HG03159 (cell line): Measurements from ENCODE around the gene CDH23.
A peak's percentile ranks its signal among the peaks of the same experiment; 100 is the strongest.

ENCODE experiments used
- ATAC-seq: cut with Tn5 transposase; IDR thresholded peaks from one replicate; pipeline ENCODE4 v1.9.1; 2021; ENCODE audit warnings: mild to moderate bottlenecking, moderate library complexity; ENCODE audit not compliant: unreplicated experiment

The CDH23 gene

DNA sequence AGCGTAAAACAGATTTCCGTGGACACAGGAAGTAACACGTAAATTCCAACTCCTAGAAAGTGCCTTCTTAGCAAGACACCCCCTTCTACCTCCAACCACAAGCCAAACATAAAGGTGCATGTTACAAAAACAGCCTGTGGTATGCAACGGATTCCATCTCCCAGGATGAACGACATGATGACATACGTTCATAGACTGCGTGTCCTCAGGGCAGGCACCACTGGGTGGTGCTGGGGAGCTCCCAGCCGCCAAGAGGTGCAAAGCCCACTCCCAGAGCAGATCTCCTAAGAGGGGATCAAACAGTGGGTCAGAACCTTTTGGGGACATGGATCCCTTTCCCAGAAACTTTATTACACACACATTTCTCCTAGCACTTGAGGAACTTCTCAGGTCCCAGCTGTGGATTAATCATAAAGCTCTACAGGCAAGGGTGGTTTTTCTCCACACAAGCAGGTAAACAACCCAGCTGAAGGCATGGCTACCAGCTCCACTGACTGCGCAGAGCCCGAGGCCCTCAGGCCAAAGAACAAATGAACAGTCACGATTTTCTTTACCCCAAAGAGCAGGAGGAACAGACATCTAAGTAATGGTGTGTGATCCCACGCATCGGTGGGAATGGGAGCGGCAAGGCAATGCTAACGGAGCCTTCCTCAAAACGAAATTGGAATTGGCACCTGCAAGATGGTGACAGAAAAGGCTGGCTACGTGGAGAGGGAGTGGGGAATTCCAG is 440.5 kb downstream of the CDH23 start:
- ATAC-seq = no peak

- ATAC-seq = no peak
Measured at GRCh38 chr10:71838264-71839211, 441.8 kb downstream of the CDH23 start.

DNA sequence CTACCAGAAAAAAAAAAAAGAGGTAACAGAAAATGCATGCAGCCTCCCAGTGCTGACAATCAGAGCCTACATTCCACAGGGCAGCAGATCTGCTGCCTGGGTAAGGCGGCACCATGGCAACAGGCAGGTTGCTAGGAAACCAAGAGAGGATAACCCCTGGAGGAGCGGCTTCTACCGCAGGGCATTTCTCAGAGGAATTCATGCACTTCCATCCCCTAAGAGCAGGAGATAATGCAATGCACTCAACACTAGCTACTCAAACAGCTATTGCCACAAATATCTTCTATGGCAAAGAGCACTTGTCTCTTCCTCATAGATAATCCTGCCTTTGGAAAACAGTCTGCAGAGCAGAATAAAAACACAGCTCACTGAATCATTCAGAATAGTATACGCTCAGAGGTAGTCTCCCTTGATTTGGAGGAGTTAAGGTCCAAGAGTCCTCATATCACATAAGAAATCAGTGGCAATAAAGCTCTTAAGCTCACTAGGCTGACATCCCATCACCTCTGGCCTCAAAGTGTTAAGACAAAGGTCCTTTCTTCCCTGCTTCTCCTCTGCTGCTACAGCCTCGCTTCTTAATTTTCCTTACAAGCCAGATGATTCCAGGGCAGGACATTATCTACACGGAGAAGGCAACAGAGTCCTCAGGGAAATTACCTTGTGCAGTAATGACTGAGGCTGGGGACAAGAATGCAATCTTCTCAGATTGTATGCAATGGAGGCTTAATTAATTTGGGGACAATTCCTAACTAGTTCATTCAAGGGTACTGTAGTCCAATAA is 443.6 kb downstream of the CDH23 start:
- ATAC-seq = no peak

DNA sequence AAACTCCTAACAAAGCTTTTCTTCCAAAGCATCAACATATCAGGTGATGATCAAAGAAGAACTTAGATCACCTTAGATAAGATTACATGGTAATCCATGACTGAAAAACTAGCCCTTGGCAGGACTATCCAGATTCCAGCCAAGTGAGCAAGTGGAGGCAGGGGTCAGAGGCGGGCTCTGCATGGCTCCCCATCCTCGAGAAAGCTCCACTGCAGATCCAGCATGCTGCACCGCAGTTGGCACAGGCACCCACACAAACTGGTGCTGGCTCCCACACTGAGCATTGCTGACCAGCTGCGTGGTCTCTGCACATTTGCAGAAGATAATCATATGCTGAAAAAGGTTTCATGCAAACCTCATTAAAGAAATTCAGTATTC is 444.2 kb downstream of the CDH23 start:
- no peak for ATAC-seq

DNA sequence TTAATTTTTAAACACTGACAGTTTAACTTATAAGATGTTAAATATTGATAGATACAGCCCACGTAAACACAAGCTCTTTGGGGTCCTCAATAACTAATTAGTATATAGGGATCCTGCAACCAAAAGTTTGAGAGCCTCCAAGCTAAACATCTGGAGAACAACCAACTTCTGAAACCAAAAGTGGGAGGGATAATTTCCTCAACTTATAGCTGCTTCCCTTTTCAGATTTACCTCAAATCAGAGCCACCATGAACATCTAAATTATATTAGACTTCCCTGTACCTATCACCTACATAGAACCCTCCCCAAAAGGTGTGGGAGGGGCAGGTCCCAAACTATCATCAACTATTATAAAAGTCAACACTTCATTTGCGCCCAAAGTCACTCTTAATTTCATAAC is 445.7 kb downstream of the CDH23 start:
- ATAC-seq = no peak

DNA sequence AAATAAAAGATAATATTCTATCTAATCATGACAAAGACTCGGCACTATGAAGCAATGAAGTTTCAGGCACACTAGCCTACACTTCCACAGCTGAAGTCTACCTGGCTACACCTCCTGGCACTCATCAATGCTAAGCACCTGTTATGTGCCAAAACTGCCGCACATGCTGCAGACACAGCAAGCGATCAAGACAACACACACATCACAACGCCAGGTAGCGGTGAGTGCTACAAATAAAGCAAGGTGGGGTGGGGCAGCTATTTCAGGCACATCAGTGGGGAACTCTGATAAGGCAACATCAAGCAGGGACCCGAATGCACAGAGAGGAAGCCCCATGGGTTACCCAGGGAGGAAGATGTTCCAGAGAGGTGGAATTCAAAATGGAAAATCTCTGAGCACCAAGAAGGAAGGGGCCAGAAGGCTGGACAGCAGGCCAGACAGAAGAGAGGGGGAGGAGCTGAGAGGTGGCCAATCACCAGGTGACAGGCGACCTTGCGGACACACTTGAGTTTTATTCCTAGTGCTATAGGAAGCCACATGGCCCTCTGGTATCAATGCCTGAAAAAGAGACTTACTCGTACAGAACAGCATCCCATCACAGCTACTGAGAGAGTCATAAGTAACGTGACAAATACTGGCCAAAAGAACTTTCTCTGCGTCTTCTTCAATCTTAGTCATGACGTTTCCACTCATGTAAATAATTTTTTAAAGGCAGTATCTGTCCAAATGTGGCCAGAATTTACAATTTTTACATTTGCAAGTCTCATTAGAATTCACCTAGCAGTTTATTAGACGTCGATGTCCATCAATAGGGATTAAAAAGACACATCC is 446.4 kb downstream of the CDH23 start:
- ATAC-seq = no peak

GRCh38 chr10:71844084-71844483 is 447.4 kb downstream of the CDH23 start:
- no peak for ATAC-seq

DNA sequence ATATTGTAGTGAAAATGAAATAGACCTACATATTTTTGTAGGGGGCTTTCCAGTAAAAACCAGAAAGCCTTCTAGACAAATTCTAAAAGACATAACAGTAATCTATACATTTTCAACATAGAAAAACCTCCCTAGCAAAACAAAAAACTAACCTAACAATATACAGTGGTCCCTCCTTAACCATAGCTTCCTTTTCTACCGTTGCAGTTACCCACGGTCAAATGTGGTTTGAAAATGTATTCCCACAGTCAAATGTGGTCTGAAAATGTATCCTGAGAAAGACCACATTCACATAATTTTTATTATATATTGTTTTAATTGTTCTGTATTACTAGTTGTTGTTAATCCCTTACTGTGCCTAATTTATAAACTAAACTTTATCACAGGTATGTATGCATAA is 448.0 kb downstream of the CDH23 start:
- no peak for ATAC-seq

- ATAC-seq = no peak
Measured at GRCh38 chr10:71845410-71846405, 449.0 kb downstream of the CDH23 start.

DNA sequence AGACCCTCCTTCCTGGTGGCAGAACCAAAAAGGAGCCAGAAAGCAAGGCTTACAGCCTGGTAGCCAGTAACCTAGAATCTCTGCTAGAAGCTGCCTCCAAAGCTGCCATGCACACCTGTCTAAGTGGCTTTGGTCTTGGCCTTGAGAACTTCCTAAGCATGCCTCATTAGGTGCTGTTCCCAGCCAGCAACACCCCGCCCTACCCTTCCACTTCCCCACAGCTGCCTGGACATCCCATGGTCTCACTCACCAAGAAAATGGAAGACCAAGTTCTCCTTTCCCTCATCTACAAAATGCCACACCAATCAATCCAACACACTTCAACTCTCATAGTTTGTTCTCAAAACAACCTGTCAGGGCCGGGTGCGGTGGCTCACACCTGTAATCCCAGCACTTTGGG is 450.1 kb downstream of the CDH23 start:
- ATAC-seq = no peak

DNA sequence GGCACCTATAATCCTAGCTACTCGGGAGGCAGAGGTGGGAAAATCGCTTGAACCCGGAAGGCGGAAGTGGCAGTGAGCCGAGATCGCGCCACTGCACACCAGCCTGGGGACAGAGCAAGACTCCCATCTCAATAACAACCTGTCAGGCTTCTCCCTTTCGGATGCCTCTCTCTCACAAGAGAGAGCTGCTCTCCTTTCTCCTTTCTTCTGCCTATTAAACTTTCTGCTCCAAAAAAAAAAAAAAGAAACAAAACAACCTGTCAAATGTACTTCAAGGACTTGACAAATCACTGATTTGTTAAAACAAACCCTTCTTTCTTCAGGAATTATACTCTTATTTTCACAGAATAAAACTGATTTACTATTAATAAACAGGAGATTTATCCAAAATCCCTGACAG is 450.7 kb downstream of the CDH23 start:
- ATAC-seq = no peak

DNA sequence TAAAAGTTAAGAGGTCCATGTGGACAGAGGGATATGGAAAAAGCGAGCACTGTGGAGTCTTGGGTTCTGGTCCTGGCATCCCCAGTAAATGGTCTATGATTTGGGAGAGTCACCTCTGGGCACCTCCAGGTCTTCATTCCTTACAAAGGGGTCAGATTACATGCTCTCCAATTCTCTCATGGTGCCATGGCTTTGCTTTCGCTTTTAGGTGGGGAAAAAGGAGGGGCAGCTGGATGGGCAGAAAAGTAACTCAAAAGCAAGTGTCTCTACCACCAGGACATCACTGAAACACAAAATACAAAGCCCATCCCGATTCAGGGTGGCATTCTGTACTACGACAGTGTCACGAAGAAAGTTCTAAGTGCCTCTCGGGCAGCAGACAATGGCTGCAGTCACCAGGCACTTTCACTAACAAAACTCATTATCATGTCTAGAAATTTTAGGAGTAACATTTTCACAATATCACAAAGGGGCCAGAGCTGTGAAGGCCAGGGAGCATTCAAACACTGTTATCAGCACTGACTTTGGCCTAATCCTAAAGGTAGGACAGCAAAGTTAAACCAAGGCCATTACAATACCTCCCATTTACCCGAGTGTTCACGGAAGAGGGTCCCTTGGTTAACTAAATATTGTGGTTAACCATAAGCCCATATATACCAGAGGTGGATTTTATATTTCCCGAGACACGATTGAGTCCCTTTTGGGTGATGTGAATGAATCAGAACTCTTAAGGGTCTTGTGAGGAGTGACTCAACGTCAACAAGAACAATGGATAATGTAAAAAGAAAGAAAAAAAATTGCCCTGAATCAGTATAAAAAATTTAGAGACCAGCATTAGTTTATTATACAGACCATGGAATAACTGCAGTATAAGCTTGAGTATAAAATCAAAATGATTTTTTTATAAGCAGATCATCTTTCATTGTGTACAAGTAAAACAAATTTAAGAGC is 451.9 kb downstream of the CDH23 start:
- ATAC-seq = no peak

DNA sequence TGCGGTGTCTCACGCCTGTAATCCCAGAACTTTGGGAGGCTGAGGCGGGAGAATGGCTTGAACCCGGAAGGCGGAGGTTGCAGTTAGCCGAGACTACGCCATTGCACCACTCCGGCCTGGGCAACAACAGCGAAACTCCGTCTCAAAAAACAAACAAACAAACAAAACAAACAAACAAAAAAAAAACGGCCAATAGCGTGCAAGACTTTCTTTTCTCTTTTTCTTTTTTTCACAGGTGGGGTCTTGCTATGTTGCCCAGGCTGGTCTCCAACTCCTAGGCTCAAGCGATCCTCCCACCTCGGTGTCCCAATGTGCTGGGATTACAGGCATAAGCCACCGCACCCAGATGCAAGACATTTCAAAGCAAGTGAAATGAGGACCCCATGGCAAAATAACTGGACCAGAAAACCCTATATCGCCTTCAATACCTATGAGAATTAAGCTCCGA is 452.8 kb downstream of the CDH23 start:
- no peak for ATAC-seq

DNA sequence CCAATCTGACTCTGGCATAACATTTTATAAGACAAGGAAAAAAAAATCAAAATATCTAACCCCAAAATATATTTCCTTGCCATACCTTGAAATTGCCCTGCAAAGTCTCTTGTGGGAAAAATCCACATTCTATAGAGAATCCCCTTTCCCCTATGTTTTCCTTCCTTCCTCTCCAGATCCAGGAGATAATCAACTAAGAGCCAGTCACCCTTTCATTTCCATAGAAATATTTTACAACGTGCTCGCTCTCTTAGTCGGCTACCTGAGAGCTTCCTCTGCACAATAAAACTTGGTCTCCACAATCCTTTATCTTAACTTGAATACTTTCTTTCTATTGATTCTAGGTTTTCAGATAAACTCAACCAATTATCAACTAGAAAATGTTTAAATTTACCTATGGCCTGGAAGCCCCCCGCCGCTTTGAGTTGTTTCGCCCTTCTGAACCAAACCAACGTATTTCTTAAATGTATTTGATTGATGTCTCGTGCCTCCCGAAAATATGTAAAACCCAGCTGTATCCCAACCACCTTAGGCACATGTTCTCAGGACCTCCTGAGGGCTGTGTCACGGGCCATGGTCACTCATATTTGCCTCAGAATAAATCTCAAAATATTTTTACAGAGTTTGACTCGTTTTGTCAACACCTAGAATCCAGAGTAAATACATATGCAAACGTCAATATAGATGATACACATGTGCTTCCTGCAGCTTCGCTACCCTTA is 453.5 kb downstream of the CDH23 start:
- ATAC-seq = no peak

DNA sequence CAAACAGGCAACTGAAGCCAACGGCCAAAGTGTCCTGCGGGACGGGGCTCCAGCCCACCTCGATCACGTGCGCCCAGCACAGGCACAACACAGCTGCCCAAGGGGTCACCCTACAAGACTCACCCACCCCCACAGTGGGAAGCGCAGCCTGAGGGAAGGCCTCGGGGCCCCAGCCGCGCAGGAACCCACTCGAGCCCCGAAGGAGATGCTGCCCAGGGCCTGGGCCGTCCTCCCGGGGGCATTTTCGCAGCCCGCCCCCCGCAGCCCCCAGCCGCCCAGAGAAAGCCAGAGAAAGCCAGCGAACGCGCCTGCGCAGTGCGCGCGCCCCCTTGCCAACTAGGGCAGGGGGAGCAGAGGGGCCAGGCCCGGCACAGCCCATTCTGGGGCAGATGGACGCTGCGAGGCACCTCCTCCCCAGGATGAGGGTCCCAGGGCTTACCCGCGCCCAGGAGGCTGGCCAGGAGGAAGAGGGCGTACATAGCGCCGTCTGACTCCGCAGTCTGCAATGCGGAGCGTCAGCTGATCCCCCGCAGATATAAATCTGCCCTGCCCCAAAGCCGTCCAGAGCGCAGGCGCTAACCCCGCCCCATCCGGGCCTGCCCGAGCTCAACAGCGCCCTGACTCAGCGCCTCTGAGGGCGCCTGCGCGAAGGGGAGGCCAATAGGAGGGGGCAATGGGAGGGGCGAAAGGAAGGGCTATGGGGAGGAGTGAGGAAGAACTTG is 454.2 kb downstream of the CDH23 start, which contains the start of gene PSAP:
PSAP (minus strand) TSS at position 509 of the 722 bp plus-strand sequence; CDS start at position 479, 30 bp downstream.
- ATAC-seq = peak; percentile 92

- peak; percentile 8 for ATAC-seq
Measured at GRCh38 chr10:71851465-71852095, 454.9 kb downstream of the CDH23 start.
